CD4-positive, CD25-positive, alpha-beta regulatory T cell (primary cell): ENCODE measurements around the gene PAPSS1. TPM values are rescaled to one million over a fixed set of nuclear protein-coding genes. Genes with fewer than 3 reads are reported as not detected.

Source experiments
- ATAC-seq, 2 donors: fragments of 150-1000 bp; cut with Tn5 transposase; one replicate each; pipeline ENCODE4 v1.10.0; 2021; ENCODE audit warnings: low read depth in 2 of 2, moderate number of reproducible peaks in 2 of 2, moderate library complexity in 1 of 2
- DNase-seq, 3 donors: peaks; one replicate each; pipeline versions ENCODE4 v3.0.0 to v3.0.0-alpha.2; 2012 to 2022; ENCODE audit warnings: mixed read lengths in 1 of 3
- H3K27ac ChIP-seq: one replicate; pipeline ENCODE4 v1.7.0; 2013; ENCODE audit warnings: mild to moderate bottlenecking, low read length; ENCODE audit not compliant: insufficient read depth, poor library complexity, severe bottlenecking
- H3K27me3 ChIP-seq: one replicate; pipeline ENCODE4 v1.7.0; 2013; ENCODE audit warnings: low read length; ENCODE audit not compliant: control insufficient read depth, insufficient read depth
- H3K36me3 ChIP-seq: one replicate; pipeline ENCODE4 v1.7.0; 2013; ENCODE audit warnings: mild to moderate bottlenecking, low read length, moderate library complexity; ENCODE audit not compliant: control insufficient read depth, insufficient read depth
- H3K4me1 ChIP-seq: 2 replicates; pipeline ENCODE4 v1.7.0; 2013; ENCODE audit warnings: mild to moderate bottlenecking, low read length; ENCODE audit not compliant: insufficient read depth, control insufficient read depth, poor library complexity, severe bottlenecking
- H3K4me3 ChIP-seq: one replicate; pipeline ENCODE4 v1.7.0; 2013; ENCODE audit warnings: low read depth, mild to moderate bottlenecking, low read length, moderate library complexity
- H3K9me3 ChIP-seq, 2 experiments: 1 replicate in 1 of 2; 2 replicates in 1 of 2; pipeline ENCODE4 v1.7.0; 2013; ENCODE audit warnings: low read length in 2 of 2, mild to moderate bottlenecking in 1 of 2, moderate library complexity in 1 of 2; ENCODE audit not compliant: control insufficient read depth in 2 of 2
- H3K27ac Mint-ChIP-seq, 3 donors: one replicate each; pipeline ENCODE4 v1.8.0; 2020 to 2022; ENCODE audit warnings: mild to moderate bottlenecking in 3 of 3, mixed read lengths in 3 of 3, moderate library complexity in 2 of 3
- H3K27me3 Mint-ChIP-seq: one replicate; pipeline ENCODE4 v1.8.0; 2022; ENCODE audit warnings: mild to moderate bottlenecking, mixed read lengths
- H3K36me3 Mint-ChIP-seq: one replicate; pipeline ENCODE4 v1.8.0; 2020; ENCODE audit warnings: mixed read lengths
- H3K4me1 Mint-ChIP-seq, 4 donors: one replicate each; pipeline ENCODE4 v1.8.0; 2020 to 2022; ENCODE audit warnings: mixed read lengths in 4 of 4, mild to moderate bottlenecking in 1 of 4
- H3K4me3 Mint-ChIP-seq, 4 donors: one replicate each; pipeline ENCODE4 v1.8.0; 2020 to 2022; ENCODE audit warnings: mild to moderate bottlenecking in 4 of 4, mixed read lengths in 4 of 4, moderate library complexity in 3 of 4
- H3K9me3 Mint-ChIP-seq, 7 donors: one replicate each; pipeline ENCODE4 v1.8.0; 2020 to 2022; ENCODE audit warnings: mixed read lengths in 7 of 7, mild to moderate bottlenecking in 3 of 7, moderate library complexity in 2 of 7
- polyA plus RNA-seq, 4 donors: library from polyadenylated mRNA; unstranded; fragments of 300-500 nt; fragmentation: Illumina TruSeq; gene quantifications; one replicate each; pipeline ENCODE4 v1.2.3, GENCODE V29; 2021
- total RNA-seq: library from RNA; stranded (reverse); gene quantifications from one replicate; pipeline ENCODE4 v1.2.3, GENCODE V29; 2022

Gene PAPSS1
- total and polyA plus RNA-seq, 5 donors from 2014 or later, result 18.4 to 53.6 (median 38.9) TPM

GRCh38 chr4:107746161-107746560, 26.1 kb upstream of the PAPSS1 start:
- no peak overlapping the region for H3K4me3 ChIP-seq
- H3K9me3 Mint-ChIP-seq, result peaks cover 0 to 6% (median 1%) of the 10 kb centered on the region in 7 donors
- no peaks in the 10 kb centered on the region for H3K4me1 ChIP-seq
- H3K36me3 ChIP-seq, result no peaks in the 10 kb centered on the region
- H3K27ac Mint-ChIP-seq, result no peak overlapping the region
- no peaks in the 10 kb centered on the region for H3K36me3 Mint-ChIP-seq
- peaks cover 28% of the 10 kb centered on the region for H3K27me3 ChIP-seq
- ATAC-seq (no peak), DNase-seq (no peak)
- H3K9me3 ChIP-seq, result peaks cover 0 to 2% of the 10 kb centered on the region in 2 experiments
- peaks cover 37% of the 10 kb centered on the region for H3K27me3 Mint-ChIP-seq
- no peaks in the 10 kb centered on the region for H3K4me1 Mint-ChIP-seq
- no peak overlapping the region for H3K27ac ChIP-seq
- H3K4me3 Mint-ChIP-seq, result no peak overlapping the region

DNA sequence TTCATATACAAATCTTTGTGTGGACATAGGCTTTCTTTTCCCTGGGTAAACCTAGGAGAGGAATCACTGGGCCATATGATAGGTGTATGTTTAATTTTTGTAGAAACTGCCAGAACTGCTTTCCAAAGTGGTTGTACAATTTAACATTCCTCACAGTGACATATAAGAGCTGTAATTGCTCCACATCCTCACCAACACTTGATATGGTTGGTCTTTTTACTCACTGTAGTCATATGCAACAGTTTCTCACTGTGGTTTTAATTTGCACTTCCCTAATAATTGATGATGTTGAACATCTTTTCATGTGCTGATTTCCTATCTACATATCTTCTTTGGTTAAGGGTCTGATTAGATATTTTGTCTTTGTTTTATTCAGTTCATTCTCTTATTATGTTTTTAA, 24.5 kb upstream of the PAPSS1 start:
- Histone ChIP-seq H3K9me3 (peaks cover 0 to 2% of the 10 kb centered on the region in 2 experiments), H3K27ac (no peak overlapping the region), H3K36me3 (no peaks in the 10 kb centered on the region), H3K4me3 (no peak overlapping the region), H3K27me3 (peaks cover 22% of the 10 kb centered on the region), H3K4me1 (no peaks in the 10 kb centered on the region)
- ATAC-seq, result no peak
- Mint-ChIP-seq H3K9me3 (peaks cover 0 to 6% (median 0%) of the 10 kb centered on the region in 7 donors), H3K27ac (no peak overlapping the region), H3K4me3 (no peak overlapping the region), H3K4me1 (no peaks in the 10 kb centered on the region), H3K36me3 (no peaks in the 10 kb centered on the region), H3K27me3 (peaks cover 26% of the 10 kb centered on the region)
- no peak for DNase-seq

GRCh38 chr4:107743532-107743931, 23.5 kb upstream of the PAPSS1 start:
- Mint-ChIP-seq H3K36me3 (no peaks in the 10 kb centered on the region), H3K4me3 (no peak overlapping the region), H3K9me3 (peaks cover 0 to 6% (median 0%) of the 10 kb centered on the region in 7 donors), H3K27me3 (peaks cover 16% of the 10 kb centered on the region), H3K27ac (no peak overlapping the region), H3K4me1 (no peaks in the 10 kb centered on the region)
- peaks cover 0 to 2% of the 10 kb centered on the region in 2 experiments for H3K9me3 ChIP-seq
- no peaks in the 10 kb centered on the region for H3K36me3 ChIP-seq
- no peaks in the 10 kb centered on the region for H3K4me1 ChIP-seq
- no peak for ATAC-seq
- no peak overlapping the region for H3K4me3 ChIP-seq
- DNase-seq, result no peak
- H3K27ac ChIP-seq, result no peak overlapping the region
- H3K27me3 ChIP-seq, result peaks cover 18% of the 10 kb centered on the region

- DNase-seq (no peak), ATAC-seq (no peak)
- H3K9me3 ChIP-seq, result peaks cover 0 to 2% of the 10 kb centered on the region in 2 experiments
- peaks cover 11% of the 10 kb centered on the region for H3K27me3 Mint-ChIP-seq
- H3K27ac ChIP-seq, result no peak overlapping the region
- no peaks in the 10 kb centered on the region for H3K36me3 Mint-ChIP-seq
- peaks cover 0 to 6% (median 0%) of the 10 kb centered on the region in 7 donors for H3K9me3 Mint-ChIP-seq
- H3K36me3 ChIP-seq, result no peaks in the 10 kb centered on the region
- peak overlapping the region in 1 of 3 donors; percentile 28 for H3K27ac Mint-ChIP-seq
- no peak overlapping the region for H3K4me3 Mint-ChIP-seq
- H3K4me1 ChIP-seq, result no peaks in the 10 kb centered on the region
- H3K4me1 Mint-ChIP-seq, result no peaks in the 10 kb centered on the region
- H3K27me3 ChIP-seq, result peaks cover 13% of the 10 kb centered on the region
- no peak overlapping the region for H3K4me3 ChIP-seq
These were observed 22.8 kb upstream of the PAPSS1 start for GRCh38 chr4:107742791-107743190.

DNA sequence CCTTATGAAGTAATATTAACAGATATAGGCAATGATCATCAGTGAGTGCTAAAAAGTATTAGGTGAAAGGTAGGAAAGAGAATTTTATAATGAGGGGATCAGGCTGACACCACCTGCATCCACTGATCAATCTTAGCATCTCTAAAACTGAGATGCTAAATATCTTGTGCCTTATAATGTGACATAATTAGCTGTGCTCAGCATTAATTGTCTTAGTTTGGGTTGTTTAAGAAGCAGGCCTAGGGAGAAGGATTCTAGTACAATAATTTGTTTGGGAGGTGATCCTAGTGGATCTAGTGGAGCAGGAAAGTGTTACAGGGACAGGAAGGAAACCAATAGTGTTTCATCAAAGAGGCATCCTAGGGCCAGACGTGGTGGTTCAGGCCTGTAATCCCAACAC, 22.2 kb upstream of the PAPSS1 start:
- peaks cover 8% of the 10 kb centered on the region for H3K27me3 ChIP-seq

DNA sequence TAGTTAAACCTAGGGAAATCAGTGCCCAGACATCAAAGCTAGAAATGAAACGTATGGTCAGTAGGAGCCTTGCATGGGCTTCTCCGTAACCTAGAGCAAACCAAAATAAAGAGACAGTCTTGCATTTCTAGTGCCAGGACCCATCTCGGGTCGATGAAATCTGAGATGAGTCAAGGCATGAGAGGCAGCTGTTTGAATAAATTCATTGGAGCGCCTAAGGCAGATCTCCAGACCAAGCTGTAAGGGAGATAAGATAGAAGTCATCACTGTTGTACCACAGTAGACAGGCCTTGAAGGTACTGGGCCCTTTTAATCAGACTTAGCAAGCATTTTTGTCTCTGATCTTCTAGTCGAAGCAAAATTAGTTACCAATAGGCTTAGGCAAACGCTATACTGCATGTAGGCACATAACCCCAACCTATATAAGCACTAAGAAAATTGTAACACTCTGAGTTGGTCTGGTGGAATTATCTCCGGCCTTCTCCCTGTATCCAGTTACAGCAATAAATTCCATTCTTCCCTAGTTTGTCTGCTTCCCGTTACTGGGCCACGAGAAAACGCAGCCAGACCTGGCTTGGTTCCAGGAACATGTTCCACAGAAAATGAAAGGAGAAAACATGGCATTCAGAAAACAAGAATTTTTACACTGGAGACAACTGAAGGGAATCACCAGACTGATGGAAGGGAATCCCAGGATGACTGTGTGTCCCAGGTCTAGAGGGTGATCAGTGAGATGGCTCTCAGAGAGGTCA, 21.1 kb upstream of the PAPSS1 start:
- H3K4me1 ChIP-seq, result no peaks in the 10 kb centered on the region
- Mint-ChIP-seq H3K9me3 (peaks cover 0 to 6% (median 0%) of the 10 kb centered on the region in 7 donors), H3K4me1 (no peaks in the 10 kb centered on the region), H3K27ac (no peak overlapping the region), H3K27me3 (peaks cover 6% of the 10 kb centered on the region), H3K36me3 (no peaks in the 10 kb centered on the region), H3K4me3 (no peak overlapping the region)
- peaks cover 2% of the 10 kb centered on the region for H3K27me3 ChIP-seq
- DNase-seq (no peak), ATAC-seq (no peak)
- no peaks in the 10 kb centered on the region for H3K36me3 ChIP-seq
- H3K9me3 ChIP-seq, result peaks cover 0 to 2% of the 10 kb centered on the region in 2 experiments
- H3K4me3 ChIP-seq, result no peak overlapping the region
- H3K27ac ChIP-seq, result no peak overlapping the region

More for the DNA sequence above, 22.2 kb upstream of the PAPSS1 start:
- Histone ChIP-seq H3K27ac (no peak overlapping the region), H3K4me1 (no peaks in the 10 kb centered on the region), H3K9me3 (peaks cover 0 to 2% of the 10 kb centered on the region in 2 experiments), H3K4me3 (no peak overlapping the region), H3K36me3 (no peaks in the 10 kb centered on the region)
- DNase-seq, result no peak
- no peak overlapping the region for H3K27ac Mint-ChIP-seq
- H3K9me3 Mint-ChIP-seq, result peaks cover 0 to 6% (median 0%) of the 10 kb centered on the region in 7 donors
- peaks cover 11% of the 10 kb centered on the region for H3K27me3 Mint-ChIP-seq
- no peak for ATAC-seq
- no peaks in the 10 kb centered on the region for H3K4me1 Mint-ChIP-seq
- H3K4me3 Mint-ChIP-seq, result no peak overlapping the region
- H3K36me3 Mint-ChIP-seq, result no peaks in the 10 kb centered on the region

DNA sequence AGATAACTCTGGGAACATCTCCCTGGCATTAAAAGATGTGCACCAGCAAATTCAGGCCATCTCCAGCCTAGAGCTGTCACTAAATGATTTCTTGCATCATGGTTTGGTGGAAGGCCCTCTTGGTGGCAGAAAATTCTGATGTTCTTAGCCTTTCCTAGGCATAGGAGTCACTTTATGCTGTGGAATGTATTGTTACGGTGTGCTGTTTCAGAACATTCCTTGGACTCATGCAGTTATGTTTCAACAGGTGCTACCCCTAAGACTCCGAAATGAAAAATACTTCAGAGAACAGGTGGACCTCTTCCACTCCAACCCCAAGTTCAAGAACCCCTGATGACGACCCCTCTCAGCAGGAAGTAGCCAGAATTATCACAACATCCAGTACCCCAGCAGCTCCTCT, 20.3 kb upstream of the PAPSS1 start:
- Mint-ChIP-seq H3K4me1 (no peaks in the 10 kb centered on the region), H3K27ac (no peak overlapping the region), H3K4me3 (no peak overlapping the region), H3K36me3 (no peaks in the 10 kb centered on the region), H3K9me3 (peaks cover 0 to 6% (median 0%) of the 10 kb centered on the region in 7 donors), H3K27me3 (peaks cover 3% of the 10 kb centered on the region)
- H3K27ac ChIP-seq, result no peak overlapping the region
- no peaks in the 10 kb centered on the region for H3K27me3 ChIP-seq
- H3K9me3 ChIP-seq, result peaks cover 0 to 2% of the 10 kb centered on the region in 2 experiments
- no peak overlapping the region for H3K4me3 ChIP-seq
- peak in 1 of 3 donors; percentile 12 for DNase-seq
- no peaks in the 10 kb centered on the region for H3K36me3 ChIP-seq
- no peak for ATAC-seq
- no peaks in the 10 kb centered on the region for H3K4me1 ChIP-seq

DNA sequence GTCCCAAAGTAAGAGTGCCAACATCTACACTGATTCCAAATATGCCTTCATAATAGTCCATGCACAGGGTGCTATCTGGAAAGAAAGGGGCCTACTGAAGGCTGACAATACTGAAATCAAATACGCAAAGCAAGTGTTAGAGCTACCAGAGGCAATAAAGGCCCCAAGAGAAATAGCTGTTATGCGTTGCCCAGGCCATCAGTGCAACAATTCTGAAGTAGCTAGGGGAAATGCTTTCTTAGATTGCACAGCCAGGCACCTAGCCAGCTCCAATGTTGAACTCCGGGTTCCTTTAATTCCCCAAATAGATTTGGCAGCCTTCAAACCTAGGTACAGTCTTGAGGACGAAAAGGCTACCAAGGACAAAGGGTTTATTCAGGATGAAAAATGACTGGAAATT, 17.4 kb upstream of the PAPSS1 start:
- DNase-seq (no peak), ATAC-seq (no peak)
- H3K36me3 Mint-ChIP-seq, result no peaks in the 10 kb centered on the region
- no peaks in the 10 kb centered on the region for H3K27me3 ChIP-seq
- no peaks in the 10 kb centered on the region for H3K27me3 Mint-ChIP-seq
- no peaks in the 10 kb centered on the region for H3K9me3 ChIP-seq
- no peaks in the 10 kb centered on the region for H3K36me3 ChIP-seq
- no peaks in the 10 kb centered on the region for H3K4me1 ChIP-seq
- peaks cover 0 to 2% (median 0%) of the 10 kb centered on the region in 7 donors for H3K9me3 Mint-ChIP-seq
- H3K4me3 ChIP-seq, result no peak overlapping the region
- H3K27ac ChIP-seq, result no peak overlapping the region
- no peak overlapping the region for H3K4me3 Mint-ChIP-seq
- H3K27ac Mint-ChIP-seq, result no peak overlapping the region
- no peaks in the 10 kb centered on the region for H3K4me1 Mint-ChIP-seq
